PC-9 (cell line): ENCODE measurements around the gene NUTM1. TPM values are rescaled to one million over a fixed set of nuclear protein-coding genes. Genes with fewer than 3 reads are reported as not detected.
"Not testable (repeated sequence)": the region's sequence is repeated elsewhere in the genome, so short reads cannot be mapped to it uniquely, and the experiment has no call there.

Source experiments
- BruUV-seq: library from RNA; stranded (reverse); fragments of 400-500 nt; replicated peaks from 2 replicates; lab custom pipeline; 2021; lab: Mats Ljungman, UMichigan
- CTCF ChIA-PET: fragments of 300-600 bp; sonication (Branson Sonifier 250); formaldehyde crosslinking; loops from one replicate; lab custom pipeline; 2022; ENCODE audit warnings: antibody characterized with exemption; lab: Charles Lee
- POLR2A ChIA-PET: fragments of 300-600 bp; sonication (Branson Sonifier 250); formaldehyde crosslinking; loops from one replicate; lab custom pipeline; 2022; ENCODE audit warnings: antibody characterized with exemption; ENCODE audit not compliant: unreplicated experiment; lab: Charles Lee
- DNase-seq, 2 experiments: peaks; one replicate each; pipeline versions ENCODE4 v3.0.0 to v3.0.0-alpha.2; 2015 to 2022; ENCODE audit warnings: mixed read lengths in 1 of 2
- H2AFZ ChIP-seq: fragments of 200-600 bp; sonication (generic); 2 replicates; pipeline ENCODE4 v1.8.1; 2017; ENCODE audit warnings: antibody characterized with exemption
- H3F3A ChIP-seq: fragments of 200-600 bp; sonication (generic); 2 replicates; pipeline ENCODE4 v1.8.1; 2017; ENCODE audit warnings: antibody characterized with exemption, mild to moderate bottlenecking, low read depth; ENCODE audit not compliant: insufficient read depth
- H3K27ac ChIP-seq: fragments of 200-600 bp; sonication (generic); 2 replicates; pipeline ENCODE4 v1.6.1; 2016; ENCODE audit warnings: mixed run types
- H3K27me3 ChIP-seq: fragments of 200-600 bp; sonication (generic); 2 replicates; pipeline ENCODE4 v1.6.1; 2016; ENCODE audit warnings: low read depth, mixed run types; ENCODE audit not compliant: insufficient read depth
- H3K36me3 ChIP-seq: fragments of 200-600 bp; sonication (generic); 2 replicates; pipeline ENCODE4 v1.6.1; 2016; ENCODE audit warnings: low read depth, mixed run types
- H3K4me1 ChIP-seq: fragments of 200-600 bp; sonication (generic); replicated peaks from 2 replicates; pipeline ENCODE4 v1.6.1; 2016; ENCODE audit warnings: mixed run types; ENCODE audit not compliant: insufficient read depth
- H3K4me2 ChIP-seq: fragments of 200-600 bp; sonication (generic); 2 replicates; pipeline ENCODE4 v1.6.1; 2017; ENCODE audit warnings: mixed run types
- H3K4me3 ChIP-seq: fragments of 200-600 bp; sonication (generic); 2 replicates; pipeline ENCODE4 v1.6.1; 2016; ENCODE audit warnings: mixed run types
- H3K79me2 ChIP-seq: fragments of 200-600 bp; sonication (generic); 2 replicates; pipeline ENCODE4 v1.6.1; 2017; ENCODE audit warnings: low read depth, mixed run types
- H3K9me2 ChIP-seq: fragments of 200-600 bp; sonication (generic); 2 replicates; pipeline ENCODE4 v1.8.1; 2017; ENCODE audit warnings: mild to moderate bottlenecking; ENCODE audit not compliant: insufficient read depth
- H3K9me3 ChIP-seq: fragments of 200-600 bp; sonication (generic); 2 replicates; pipeline ENCODE4 v1.8.1; 2016; ENCODE audit warnings: low read depth; ENCODE audit not compliant: insufficient read depth
- H4K20me1 ChIP-seq: fragments of 200-600 bp; sonication (generic); 2 replicates; pipeline ENCODE4 v1.8.1; 2017; ENCODE audit not compliant: insufficient read depth
- EZH2 ChIP-seq: fragments of 200-600 bp; sonication (generic); IDR thresholded peaks from 2 replicates; pipeline ENCODE4 v1.8.0; 2017; ENCODE audit warnings: antibody characterized with exemption, low read depth
- intact Hi-C: fragments of 100-400 bp; cut with micrococcal nuclease; formaldehyde crosslinking; loops from one replicate; pipeline ENCODE4 v1.10.0; 2022; ENCODE audit not compliant: unreplicated experiment
- total RNA-seq: library from RNA; stranded (reverse); gene quantifications from 2 replicates; pipeline ENCODE4 v1.2.3, GENCODE V29; 2021
- TF ChIP-seq, protein P1 (sequence below): fragments of 200-600 bp; sonication (generic); conservative IDR thresholded peaks from 2 replicates; pipeline ENCODE4 v1.6.1; 2017; ENCODE audit warnings: mixed run types, antibody characterized with exemption, mild to moderate bottlenecking, moderate library complexity

The NUTM1 gene
- total RNA-seq, 1 experiment from 2014 or later, result not detected

- intact Hi-C loops, result no loop called here
- CTCF ChIA-PET, result interaction anchor here (1.5 kb wide), 1 partner anchor 19 kb away, joined by 3 read pairs; no protein-coding TSS in a partner anchor
Measured at GRCh38 chr15:34341381-34342212, 1.5 kb upstream of the NUTM1 start.

DNA sequence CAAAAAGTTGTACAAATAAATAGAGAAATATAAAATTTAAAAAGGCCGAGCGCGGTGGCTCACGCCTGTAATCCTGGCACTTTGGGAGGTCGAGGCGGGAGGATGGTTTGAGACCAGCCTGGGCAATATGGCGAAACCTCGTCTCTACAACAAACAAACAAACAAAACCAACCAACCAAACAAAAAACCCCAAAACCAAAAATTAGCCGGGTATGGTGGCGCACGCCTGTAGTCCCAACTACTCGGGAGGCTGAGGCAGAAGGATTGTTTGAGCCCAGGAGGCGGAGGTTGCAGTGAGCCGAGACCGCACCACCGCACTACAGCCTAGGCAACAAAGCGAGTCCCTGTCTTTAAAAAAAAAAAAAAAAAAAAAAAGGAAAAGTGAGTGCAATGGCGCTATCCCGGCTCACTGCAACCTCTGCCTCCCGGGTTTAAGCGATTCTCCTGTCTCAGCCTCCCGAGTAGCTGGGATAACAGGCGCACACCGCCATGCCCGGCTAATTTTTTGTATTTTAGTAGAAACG lies 840 bp upstream of the NUTM1 start:
- H4K20me1 ChIP-seq, H3K9me3 ChIP-seq, intact Hi-C loops, BruUV-seq, H3K9me2 ChIP-seq, H3K36me3 ChIP-seq, H3K27me3 ChIP-seq, DNase-seq: not testable (repeated sequence)
- peak overlapping the region; percentile 83 for H3K4me3 ChIP-seq
- H3F3A ChIP-seq, result peaks cover 17% of the 10 kb centered on the region
- H3K4me2 ChIP-seq, result peak overlapping the region; percentile 73
- H3K79me2 ChIP-seq, result peaks cover 21% of the 10 kb centered on the region
- peak overlapping the region; percentile 87 for H2AFZ ChIP-seq
- CTCF ChIA-PET, result interaction anchor here (1.5 kb wide), 1 partner anchor 18 kb away, joined by 3 read pairs; no protein-coding TSS in a partner anchor
- peak overlapping the region; percentile 81 for H3K27ac ChIP-seq
- POLR2A ChIA-PET, result interaction anchor here (0.5 kb wide), 1 partner anchor 585 kb away, joined by 4 read pairs; no protein-coding TSS in a partner anchor
- peaks cover 11% of the 10 kb centered on the region; the same call in 1 of the 2 replicates for H3K4me1 ChIP-seq

More at GRCh38 chr15:34341381-34342212, 1.5 kb upstream of the NUTM1 start:
- Histone ChIP-seq H3K9me3 (no peaks in the 10 kb centered on the region), H4K20me1 (no peaks in the 10 kb centered on the region), H3K9me2 (no peaks in the 10 kb centered on the region), H3K27ac (peak overlapping the region; percentile 81), H3K79me2 (peaks cover 21% of the 10 kb centered on the region), H2AFZ (no peak overlapping the region), H3K27me3 (no peaks in the 10 kb centered on the region), H3K36me3 (peaks cover 5% of the 10 kb centered on the region; the same call in 1 of the 2 replicates), H3F3A (peaks cover 17% of the 10 kb centered on the region), H3K4me2 (peak overlapping the region; percentile 73), H3K4me1 (peaks cover 15% of the 10 kb centered on the region), H3K4me3 (peak overlapping the region; percentile 83)
- no peak for TF ChIP-seq EZH2
- TF ChIP-seq, protein P1, sequence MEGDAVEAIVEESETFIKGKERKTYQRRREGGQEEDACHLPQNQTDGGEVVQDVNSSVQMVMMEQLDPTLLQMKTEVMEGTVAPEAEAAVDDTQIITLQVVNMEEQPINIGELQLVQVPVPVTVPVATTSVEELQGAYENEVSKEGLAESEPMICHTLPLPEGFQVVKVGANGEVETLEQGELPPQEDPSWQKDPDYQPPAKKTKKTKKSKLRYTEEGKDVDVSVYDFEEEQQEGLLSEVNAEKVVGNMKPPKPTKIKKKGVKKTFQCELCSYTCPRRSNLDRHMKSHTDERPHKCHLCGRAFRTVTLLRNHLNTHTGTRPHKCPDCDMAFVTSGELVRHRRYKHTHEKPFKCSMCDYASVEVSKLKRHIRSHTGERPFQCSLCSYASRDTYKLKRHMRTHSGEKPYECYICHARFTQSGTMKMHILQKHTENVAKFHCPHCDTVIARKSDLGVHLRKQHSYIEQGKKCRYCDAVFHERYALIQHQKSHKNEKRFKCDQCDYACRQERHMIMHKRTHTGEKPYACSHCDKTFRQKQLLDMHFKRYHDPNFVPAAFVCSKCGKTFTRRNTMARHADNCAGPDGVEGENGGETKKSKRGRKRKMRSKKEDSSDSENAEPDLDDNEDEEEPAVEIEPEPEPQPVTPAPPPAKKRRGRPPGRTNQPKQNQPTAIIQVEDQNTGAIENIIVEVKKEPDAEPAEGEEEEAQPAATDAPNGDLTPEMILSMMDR, result no peak
- POLR2A ChIA-PET, result no interaction called here
- no peak for DNase-seq
- BruUV-seq, result TSS peak; percentile 53

GRCh38 chr15:34347951-34348638 lies 5.0 kb downstream of the NUTM1 start:
- ChIA-PET CTCF (no interaction called here), POLR2A (no interaction called here)
- intact Hi-C loops, result no loop called here
- no peaks in the 10 kb centered on the region for H4K20me1 ChIP-seq
- no peak overlapping the region for H3K4me3 ChIP-seq
- no peaks in the 10 kb centered on the region for H3K79me2 ChIP-seq
- no TSS peak for BruUV-seq
- H3K4me1 ChIP-seq, result no peaks in the 10 kb centered on the region
- no peak overlapping the region for H3K4me2 ChIP-seq
- H2AFZ ChIP-seq, result no peak overlapping the region
- no peaks in the 10 kb centered on the region for H3F3A ChIP-seq
- TF ChIP-seq, protein P1, result no peak
- TF ChIP-seq EZH2, result no peak
- no peak overlapping the region for H3K27ac ChIP-seq
- H3K9me3 ChIP-seq, result no peaks in the 10 kb centered on the region
- no peaks in the 10 kb centered on the region for H3K36me3 ChIP-seq
- H3K27me3 ChIP-seq, result no peaks in the 10 kb centered on the region
- DNase-seq, result no peak
- H3K9me2 ChIP-seq, result no peaks in the 10 kb centered on the region
